GM18909 (cell line): ENCODE results near the gene SHPK.

Experiments used
- ATAC-seq: cut with Tn5 transposase; IDR thresholded peaks from one replicate; pipeline ENCODE4 v1.9.1; 2021; ENCODE audit warnings: mild to moderate bottlenecking; ENCODE audit not compliant: unreplicated experiment, poor library complexity

SHPK gene, protein sequence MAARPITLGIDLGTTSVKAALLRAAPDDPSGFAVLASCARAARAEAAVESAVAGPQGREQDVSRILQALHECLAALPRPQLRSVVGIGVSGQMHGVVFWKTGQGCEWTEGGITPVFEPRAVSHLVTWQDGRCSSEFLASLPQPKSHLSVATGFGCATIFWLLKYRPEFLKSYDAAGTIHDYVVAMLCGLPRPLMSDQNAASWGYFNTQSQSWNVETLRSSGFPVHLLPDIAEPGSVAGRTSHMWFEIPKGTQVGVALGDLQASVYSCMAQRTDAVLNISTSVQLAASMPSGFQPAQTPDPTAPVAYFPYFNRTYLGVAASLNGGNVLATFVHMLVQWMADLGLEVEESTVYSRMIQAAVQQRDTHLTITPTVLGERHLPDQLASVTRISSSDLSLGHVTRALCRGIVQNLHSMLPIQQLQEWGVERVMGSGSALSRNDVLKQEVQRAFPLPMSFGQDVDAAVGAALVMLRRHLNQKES

DNA sequence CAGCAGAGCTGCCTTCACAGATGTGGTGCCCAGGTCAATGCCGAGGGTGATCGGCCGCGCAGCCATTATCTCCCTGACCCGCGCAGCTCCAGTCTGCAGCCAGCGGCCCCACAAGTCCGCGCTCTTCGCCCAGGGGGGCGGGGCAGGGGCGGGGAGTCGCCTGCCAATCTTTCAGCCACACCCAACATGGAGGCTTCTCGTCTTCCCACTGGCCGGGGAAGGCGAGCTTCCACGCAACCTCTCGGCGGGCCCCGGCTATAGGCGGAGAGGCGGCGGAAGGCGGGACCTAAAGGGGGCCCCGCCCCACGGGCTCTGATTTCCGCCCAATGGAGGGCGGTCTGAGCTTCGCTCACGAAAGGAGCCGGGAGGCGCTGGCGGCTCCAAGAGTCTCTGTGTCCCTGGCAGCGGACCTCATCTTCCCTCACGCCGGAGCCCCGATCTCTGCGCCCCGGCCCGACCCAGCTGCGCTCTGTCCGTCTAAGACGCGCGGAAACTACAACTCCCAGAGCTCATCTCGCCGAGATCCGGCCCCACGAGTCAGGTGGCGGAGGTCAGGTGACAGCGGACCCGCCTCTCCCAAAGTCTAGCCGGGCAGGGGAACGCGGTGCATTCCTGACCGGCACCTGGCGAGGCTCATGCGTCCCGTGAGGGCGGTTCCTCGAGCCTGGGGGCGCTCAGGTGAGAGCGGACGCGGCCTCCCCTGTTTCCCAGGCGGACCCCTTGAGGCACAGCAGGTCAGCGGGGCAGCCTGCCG lies at the start of gene SHPK, which contains the start of gene CTNS:
TSS of gene SHPK (minus strand) at position 97 of the 754 bp plus-strand sequence. CDS start at position 66, 31 bp downstream.
TSS of gene CTNS (plus strand) at position 607 of the 754 bp plus-strand sequence. CDS start 3,447 bp downstream, outside the sequence.
- peak; percentile 94 for ATAC-seq

DNA sequence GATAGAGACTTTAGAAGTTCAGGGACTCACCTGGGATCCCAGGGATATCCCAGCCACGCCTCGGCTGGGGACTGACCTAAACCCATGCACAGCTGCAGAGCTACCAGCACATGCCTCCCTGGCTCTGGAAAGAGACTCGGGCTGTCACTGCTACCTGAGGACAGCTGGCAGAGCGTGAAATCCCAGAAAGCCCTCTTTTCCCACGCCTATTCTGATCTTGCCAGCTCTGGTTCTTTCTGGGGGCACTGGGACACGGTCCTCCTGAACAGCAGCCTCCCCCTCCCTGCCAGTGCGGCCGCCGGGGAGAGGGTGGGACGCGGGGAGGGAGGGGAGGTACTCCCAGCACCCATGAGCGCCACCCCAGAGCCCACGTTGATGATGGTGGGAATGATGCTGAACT lies 49.1 kb upstream of the SHPK start:
- ATAC-seq, result no peak

DNA sequence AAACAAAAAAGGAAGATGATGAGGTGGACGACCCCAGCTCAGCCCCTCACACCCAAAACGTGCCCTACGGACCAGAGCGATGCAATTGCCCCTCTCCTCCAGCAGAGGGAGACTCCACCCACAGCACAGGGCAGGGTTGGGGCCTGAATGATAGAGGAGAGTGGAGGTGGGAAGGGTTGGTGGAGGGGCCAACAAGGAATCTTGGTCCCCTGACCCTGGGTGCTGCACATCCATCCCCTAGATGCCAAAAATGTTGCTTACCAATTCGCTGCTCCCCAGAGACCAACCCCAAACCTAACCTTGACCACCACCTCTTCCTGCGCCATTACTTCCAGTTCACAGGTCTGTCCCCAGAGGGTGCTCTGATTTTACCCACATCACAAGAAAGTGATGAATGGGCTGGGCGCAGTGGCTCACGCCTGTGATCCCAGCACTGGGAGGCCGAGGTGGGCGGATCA lies 47.0 kb upstream of the SHPK start:
- peak; percentile 54 for ATAC-seq

DNA sequence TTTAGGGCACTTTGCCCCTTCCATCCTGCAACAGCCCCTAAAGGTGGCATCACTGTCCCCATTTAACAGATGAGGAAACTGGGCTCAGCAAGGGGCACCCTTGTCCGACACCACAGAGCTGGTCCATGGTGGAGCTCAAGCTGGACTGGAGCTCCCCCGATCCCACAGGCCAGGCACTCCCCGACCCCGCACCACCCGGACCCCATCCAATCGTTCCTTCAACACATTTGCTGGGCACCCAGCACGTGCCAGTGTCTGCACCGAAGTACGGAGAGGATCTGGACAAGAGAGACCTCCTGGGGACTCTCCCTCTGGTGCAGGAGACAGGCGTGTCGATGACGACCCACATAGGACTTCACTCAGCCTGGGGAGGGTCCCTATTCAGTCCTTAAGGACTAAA lies 46.0 kb upstream of the SHPK start:
- ATAC-seq, result no peak

DNA sequence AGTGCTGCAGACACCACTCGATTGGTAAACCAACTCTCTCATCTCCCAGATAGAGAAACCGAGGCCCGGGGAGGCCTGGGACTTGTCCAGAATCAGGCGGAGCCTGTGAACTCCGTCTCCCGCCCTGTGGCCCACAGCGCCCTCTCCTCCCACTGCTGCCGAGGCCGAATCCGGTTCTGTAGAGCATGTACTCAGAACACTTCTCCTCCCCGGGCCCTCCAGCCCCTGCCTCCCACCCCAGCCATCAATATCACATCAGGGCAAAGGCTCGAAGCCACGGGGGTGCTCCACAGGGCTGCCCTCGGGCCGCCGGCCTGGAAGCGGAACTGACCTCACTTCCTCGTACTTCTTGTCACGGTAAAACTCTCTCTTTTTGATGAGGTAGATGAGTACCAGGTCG lies 45.5 kb upstream of the SHPK start:
- no peak for ATAC-seq

DNA sequence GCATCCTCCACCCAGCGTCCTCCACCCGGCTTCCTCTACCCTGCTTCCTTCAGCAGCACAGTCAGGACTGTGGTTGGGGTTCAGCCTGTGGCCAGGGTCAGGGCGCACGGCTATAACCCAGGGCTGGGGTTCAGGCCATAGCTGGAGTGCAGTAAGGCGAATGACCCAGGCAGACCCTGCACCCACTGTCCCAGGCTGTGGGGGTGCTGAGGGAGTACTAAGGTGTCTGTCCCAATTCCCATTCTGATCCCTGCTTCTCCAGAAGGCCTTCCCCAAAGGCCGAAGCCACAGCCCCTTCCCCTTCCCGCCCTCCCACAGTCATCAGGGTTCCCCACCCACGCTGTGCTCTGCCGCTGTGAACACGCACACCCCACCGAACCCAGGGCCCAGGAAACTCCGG lies 45.0 kb upstream of the SHPK start:
- ATAC-seq, result no peak

DNA sequence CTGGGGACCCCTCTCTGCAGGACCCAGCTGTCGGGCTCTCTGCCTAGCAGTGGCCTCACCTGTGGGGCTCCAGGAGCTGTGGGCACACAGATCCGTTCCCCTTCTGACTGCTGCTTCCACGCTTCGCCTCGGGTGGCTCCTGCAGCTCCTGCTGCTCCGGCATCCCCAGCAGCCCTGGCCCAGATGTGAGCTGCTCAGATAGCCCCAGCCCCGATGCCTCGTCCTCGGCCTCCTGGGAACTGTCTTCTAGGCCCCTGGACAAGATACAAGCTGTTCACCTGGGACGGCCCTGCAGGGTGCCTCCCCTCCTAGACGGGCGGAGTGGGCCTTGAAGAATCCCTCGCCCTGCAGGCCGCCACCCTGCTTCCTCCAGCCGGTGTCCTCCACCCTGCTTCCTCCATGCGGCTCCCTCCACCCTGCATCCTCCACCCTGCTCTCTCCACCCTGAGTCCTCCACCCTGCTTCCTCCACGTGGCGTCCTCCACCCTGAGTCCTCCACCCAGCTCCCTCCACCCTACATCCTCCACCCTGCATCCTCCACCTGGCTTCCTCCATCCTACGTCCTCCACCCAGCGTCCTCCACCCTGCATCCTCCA lies 43.6 kb upstream of the SHPK start:
- no peak for ATAC-seq

DNA sequence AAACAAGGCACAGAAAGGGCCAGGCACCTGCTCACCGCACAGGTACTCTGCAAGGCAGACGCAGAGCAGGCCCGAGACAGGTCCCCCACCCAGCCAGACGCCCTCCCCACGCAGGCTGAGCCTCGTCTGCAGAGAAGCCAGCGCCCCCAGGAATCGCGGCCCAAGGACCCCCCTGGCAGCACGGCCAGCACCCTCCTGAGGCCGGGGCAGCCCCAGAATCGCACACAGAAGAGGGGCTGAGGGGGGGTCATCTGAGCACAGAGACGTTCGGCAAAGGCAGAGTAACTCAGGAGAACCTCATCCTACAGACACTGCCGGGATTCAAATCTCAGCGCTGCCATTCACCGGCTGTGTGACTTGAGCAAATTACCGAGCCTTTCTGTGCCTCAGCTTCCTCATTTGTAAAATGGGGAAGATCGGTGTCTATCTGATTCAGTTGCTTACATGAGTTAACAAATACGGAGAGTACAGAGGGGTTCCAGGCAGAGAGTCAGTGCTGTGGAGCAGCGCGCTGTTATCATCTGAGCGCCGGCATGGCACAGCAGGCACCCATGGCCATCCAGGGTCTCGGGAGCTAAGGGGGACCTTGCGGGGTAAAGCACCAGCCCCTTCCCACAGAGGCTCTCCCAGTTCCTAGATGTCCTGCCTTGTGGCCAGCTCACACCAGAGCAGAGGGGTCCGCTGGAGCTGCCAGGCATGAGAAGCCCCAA lies 42.9 kb upstream of the SHPK start:
- ATAC-seq, result no peak

DNA sequence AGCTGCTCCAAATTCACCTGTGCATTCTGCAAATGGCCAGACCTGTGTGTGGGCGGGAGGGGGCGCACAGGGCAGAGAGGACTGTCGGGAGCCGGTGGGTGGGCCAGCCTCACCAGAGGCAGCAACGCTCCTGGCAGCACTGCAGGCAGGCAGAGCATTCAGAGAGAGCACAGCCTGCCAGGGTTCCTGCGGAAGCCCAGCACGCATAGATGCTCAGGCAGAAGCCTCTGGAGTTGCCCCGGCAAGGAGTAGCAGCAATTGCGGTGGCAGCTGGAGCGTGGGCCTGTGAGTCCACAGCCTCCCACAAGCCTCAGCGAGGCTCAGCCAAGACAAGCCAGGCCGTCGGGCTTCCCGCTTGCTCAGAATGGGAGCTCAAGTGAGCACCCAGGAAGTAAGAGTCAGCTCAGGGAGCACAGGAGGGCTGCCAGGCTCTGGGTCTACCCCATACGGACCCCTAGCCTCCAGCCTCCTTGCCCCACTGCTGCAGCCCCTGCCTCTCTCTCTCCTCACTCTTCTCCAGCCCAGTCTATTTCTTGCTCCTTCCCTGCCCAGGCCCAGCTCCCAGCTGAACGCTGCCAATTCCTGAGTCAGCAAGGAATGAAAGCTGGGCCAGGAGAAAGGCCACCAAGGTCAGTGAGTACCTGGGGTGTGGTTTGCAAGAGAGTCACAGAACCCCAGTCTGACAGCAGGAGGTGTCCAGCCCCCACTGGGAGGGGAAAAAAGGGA lies 42.2 kb upstream of the SHPK start:
- ATAC-seq, result no peak

DNA sequence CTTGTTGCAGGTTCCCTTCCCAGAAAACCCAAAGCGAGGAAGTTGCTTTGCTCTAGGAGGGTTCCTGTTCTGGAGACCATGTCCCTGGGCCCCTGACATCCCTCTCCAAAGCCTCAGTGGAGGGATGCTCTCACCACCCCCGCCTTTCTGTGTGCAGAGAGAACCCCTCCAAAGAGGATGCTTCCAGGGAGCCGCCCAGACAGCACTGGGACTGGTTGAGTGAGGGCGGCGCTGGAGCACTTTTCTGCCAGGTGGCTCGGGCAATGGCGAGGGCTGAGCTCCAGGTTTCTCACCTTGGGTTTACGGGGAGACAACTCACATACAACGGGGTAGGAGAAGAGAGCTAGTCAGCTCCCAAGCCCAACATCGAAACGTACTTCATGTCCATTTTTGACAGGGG lies 39.8 kb upstream of the SHPK start:
- ATAC-seq, result no peak

DNA sequence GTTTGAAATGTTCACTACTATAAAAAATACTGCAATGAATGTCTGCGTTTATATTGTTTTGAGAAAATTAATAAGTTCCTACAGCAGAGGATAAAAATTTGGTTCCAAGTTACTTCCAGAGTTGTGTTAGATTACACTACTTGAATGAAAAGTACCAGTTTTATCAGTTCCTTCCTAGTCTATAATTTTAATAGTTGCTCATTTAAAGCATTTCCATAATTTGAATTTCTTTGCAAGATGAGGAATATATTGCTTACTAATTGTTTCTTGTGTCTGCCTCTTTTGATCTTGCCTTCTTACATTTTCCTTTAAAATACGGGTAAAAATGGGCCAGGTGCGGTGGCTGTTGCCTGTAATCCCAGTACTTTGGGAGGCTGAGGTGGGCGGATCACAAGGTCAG lies 36.5 kb upstream of the SHPK start:
- ATAC-seq, result no peak

DNA sequence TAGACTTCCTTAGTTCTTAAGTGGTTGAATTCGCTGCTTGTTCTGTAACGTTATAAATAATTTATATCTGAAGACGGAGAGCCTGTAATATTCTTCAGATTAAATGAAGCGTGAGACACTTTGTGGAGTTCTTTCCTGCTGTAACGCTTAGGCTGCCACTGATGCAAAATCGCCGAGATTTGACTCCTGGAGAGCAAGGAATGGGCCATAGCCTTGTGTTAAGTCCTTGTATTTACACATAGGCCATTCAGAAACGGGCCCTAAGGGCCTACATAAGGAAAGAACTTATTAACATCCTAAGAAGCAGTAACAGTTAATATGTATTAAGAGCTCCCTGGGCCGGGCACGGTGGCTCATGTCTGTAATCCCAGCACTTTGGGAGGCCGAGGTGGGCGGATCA lies 33.5 kb upstream of the SHPK start:
- ATAC-seq, result no peak

DNA sequence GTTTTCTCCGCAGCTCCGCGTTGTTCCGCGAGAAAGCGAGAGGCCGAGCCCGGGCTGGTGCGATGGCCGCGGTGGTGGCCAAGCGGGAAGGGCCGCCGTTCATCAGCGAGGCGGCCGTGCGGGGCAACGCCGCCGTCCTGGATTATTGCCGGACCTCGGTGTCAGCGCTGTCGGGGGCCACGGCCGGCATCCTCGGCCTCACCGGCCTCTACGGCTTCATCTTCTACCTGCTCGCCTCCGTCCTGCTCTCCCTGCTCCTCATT lies 33.0 kb upstream of the SHPK start:
- ATAC-seq, result peak; percentile 7

DNA sequence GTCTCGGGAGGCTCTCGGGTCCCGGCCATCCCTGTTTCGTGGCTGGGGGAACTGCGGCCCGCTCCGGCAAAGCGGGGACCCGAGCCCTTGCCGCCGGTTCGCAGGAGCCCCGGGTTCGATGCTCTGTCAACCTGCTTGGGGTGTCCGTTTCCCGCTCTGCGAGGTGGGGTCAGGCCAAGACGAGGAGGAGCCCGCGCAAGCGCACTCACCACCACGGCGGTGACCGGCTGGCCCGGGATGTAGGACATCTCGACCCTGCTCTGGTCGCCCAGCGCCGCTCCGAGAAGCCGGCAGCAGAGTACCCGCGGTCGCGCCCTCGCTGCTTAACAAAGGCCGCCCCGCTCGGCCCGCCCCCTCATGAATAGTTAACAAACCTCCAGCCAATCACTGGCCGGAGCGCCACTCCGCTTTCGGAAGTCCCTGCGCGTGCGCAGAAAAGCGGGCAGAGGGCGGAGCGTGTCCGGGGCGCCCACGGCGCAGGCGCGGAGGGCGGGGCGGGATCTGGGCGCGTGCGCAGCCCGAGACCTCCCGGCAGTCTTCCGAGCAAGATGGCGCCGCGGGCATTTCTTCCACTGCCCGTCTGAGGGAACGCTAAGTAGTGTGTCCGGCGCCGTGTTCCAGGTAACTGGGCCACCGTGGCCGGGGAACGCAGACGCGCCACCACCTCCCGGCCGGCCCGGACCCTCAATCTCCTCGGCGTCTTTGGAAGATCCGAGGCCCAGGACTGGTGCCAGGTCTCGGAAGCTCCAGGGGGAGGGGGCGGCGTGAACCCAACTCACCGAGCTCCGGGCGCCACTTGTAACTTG lies 32.4 kb upstream of the SHPK start, which contains the start of the genes EMC6 and TAX1BP3:
TSS of gene EMC6 (plus strand) at position 534 of the 806 bp plus-strand sequence. CDS start 335 bp downstream, outside the sequence.
TSS of gene TAX1BP3 (minus strand) at position 300 of the 806 bp plus-strand sequence. CDS start at position 248, 52 bp downstream.
- ATAC-seq, result peak; percentile 87

DNA sequence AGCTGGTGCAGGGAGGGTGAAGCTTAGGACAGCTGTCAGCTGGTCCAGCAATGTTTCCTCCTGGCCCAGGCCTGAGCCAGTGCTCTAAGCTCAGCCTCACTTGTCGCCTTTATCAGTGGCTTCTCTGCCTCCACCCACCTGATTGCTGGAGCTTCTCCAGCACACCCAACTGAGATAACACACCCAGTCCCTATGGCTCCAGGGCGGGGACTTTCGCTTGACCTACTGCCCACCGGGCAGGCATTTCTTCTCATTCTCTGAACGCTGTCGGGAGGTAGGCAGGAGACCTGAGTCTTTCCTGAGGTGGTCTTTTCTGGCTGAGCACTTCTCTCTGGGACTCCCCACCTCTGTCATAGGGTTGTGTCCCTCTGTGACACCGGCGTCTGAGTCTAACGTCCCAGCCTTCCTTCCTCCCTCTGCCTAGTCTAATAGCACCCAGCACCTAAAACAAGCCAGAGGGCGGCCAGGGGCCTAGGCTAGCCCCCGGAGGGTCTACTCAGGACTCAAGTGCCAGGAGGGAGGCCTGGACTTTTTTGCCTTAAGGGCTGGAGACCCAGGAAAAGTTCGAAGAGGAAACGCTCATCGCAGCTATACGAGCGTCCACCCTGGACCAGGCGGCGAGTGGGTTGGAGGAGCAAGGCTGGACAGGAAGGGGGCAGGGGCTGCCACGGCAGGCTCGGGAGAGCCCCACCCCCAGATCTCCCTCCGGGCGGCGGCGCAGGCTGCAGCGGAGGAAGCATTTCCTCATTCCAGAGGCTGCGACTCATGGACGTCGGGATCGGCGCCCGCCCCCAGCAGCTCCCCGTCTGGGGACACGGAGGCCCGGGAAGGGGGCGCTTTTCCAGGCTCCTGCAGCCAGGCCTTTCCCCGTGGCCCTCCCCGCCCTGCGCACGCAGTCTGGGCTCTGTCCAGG lies 31.6 kb upstream of the SHPK start:
- ATAC-seq, result peak; percentile 15

DNA sequence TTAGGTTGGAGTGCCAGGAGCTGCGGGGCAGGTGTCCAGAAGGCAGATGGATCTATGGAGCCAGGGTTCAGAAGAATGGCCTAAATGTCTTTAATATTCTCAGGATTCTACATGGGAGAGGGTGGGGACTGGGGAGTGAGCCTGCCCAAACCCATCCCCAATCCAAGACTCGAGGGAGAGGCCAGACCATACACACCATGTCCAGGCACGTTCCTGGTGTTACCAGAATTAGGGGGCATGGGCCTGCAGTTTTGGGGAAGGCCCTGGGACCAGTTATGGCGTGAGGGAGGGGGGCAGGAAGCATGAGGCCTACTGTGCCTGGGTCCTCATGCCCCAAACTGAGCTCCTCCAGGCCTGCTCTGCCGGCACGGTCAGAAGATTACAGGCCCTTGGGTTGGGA lies 30.5 kb upstream of the SHPK start:
- ATAC-seq, result no peak

DNA sequence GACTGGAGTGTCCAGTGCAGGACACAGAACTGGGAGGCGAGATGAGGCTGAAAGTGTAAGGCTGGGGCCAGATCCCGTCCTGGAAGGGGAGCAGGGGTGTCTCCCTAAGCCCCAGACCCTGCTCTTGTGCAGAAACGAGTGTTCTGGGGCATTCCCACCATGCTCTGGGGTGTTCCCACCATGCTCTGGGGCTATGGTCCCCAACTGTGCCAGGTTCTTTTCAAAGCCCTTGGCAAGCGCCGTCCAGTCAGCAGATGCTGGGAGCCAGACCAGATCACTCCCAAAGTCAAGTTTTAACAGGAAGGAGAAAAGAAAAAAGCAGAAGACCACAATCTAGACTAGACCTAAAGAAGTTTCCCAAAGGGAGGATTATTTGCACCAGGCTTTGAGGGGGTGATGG lies 29.8 kb upstream of the SHPK start:
- no peak for ATAC-seq
